Upper lobe of left lung (tissue), 6 donors: ENCODE results near the gene POT1. TPM values are rescaled to one million over a fixed set of nuclear protein-coding genes. Genes with fewer than 3 reads are reported as not detected.

Source experiments
- ATAC-seq, 2 donors: fragments of 200-7000 bp; cut with Tn5 transposase; one replicate each; pipeline ENCODE4 v1.9.1; 2022; ENCODE audit warnings: mild to moderate bottlenecking in 2 of 2, moderate library complexity in 2 of 2; ENCODE audit not compliant: low FRiP score in 2 of 2
- DNase-seq, 2 donors: peaks; one replicate each; pipeline ENCODE4 v3.0.0-alpha.2; 2019 to 2020
- H3K27ac ChIP-seq, 4 donors: fragments of 200-600 bp; sonication (generic); one replicate each; pipeline ENCODE4 v1.5.1; 2016 to 2019
- H3K27me3 ChIP-seq, 4 donors: fragments of 200-600 bp; sonication (generic); one replicate each; pipeline ENCODE4 v1.5.1; 2017 to 2019
- H3K36me3 ChIP-seq, 4 donors: fragments of 200-600 bp; sonication (generic); one replicate each; pipeline ENCODE4 v1.5.1; 2016 to 2019
- H3K4me1 ChIP-seq, 4 donors: fragments of 200-600 bp; sonication (generic); one replicate each; pipeline ENCODE4 v1.5.1; 2018 to 2019
- H3K4me3 ChIP-seq, 4 donors: fragments of 200-600 bp; sonication (generic); one replicate each; pipeline ENCODE4 v1.5.1; 2017 to 2019; ENCODE audit warnings: mild to moderate bottlenecking in 2 of 4, moderate library complexity in 1 of 4
- H3K9me3 ChIP-seq, 4 donors: fragments of 200-600 bp; sonication (generic); one replicate each; pipeline ENCODE4 v1.5.1; 2018 to 2019
- CTCF ChIP-seq, 6 experiments: fragments of 450-650 bp in 4 of 6; fragments of 200-600 bp in 2 of 6; sonication (generic) in 2 of 6; IDR thresholded peaks; one replicate each; pipeline ENCODE4 v1.5.1; 2016 to 2019; ENCODE audit warnings: antibody characterized with exemption in 6 of 6
- EP300 ChIP-seq, 4 donors: sonication (generic); formaldehyde crosslinking; IDR thresholded peaks; one replicate each; pipeline ENCODE4 v1.5.1; 2017; ENCODE audit warnings: antibody characterized with exemption in 4 of 4, control low read depth in 2 of 4
- POLR2A ChIP-seq, 4 donors: fragments of 450-650 bp; IDR thresholded peaks; one replicate each; pipeline ENCODE4 v1.5.1; 2016 to 2017; ENCODE audit warnings: antibody characterized with exemption in 4 of 4, mild to moderate bottlenecking in 2 of 4
- POLR2AphosphoS5 ChIP-seq, 2 donors: sonication (generic); formaldehyde crosslinking; IDR thresholded peaks; one replicate each; pipeline ENCODE4 v1.5.1; 2017; ENCODE audit warnings: antibody characterized with exemption in 2 of 2
- WGBS, 2 donors: methylation state at CpG; one replicate each; pipeline ENCODE4 v1.1.5; 2017 to 2018; 5-methylcytosine and 5-hydroxymethylcytosine counted together
- total RNA-seq, 6 donors: library from RNA; depleted of rRNA in 4 of 6; stranded (reverse); fragments of >200 nt in 4 of 6; gene quantifications; one replicate each; pipeline versions ENCODE4 v1.1.0 to v1.2.1, GENCODE V29; 2016 to 2021
- donor health status: DM: no; HTN: no; CAD: no; lungs with moderate emphysema.
- donor health status: DM: no; HTN: yes; CAD: no; lungs with severe emphysema.

POT1 gene
- total RNA-seq, 6 donors from 2014 or later = 9.3 to 26.7 (median 14.7) TPM

- Histone ChIP-seq H3K27me3 (no peaks in the 10 kb centered on the region), H3K9me3 (peaks cover 0 to 7% (median 3%) of the 10 kb centered on the region in 4 donors), H3K4me3 (no peak overlapping the region), H3K27ac (no peak overlapping the region), H3K4me1 (no peaks in the 10 kb centered on the region), H3K36me3 (no peaks in the 10 kb centered on the region)
- 69 to 80% methylated on average over 1 of the region's 1 CpG for WGBS, 2 donors
- ATAC-seq = no peak
- no peak for DNase-seq
- TF ChIP-seq EP300 (IDR thresholded peaks at IDR 0.05) = no peak
- no peak for TF ChIP-seq POLR2AphosphoS5 (IDR thresholded peaks at IDR 0.05)
- TF ChIP-seq CTCF (IDR thresholded peaks at IDR 0.05) = no peak
- TF ChIP-seq POLR2A (IDR thresholded peaks at IDR 0.05) = no peak
Measured at GRCh38 chr7:124956160-124956559, 26.5 kb upstream of the POT1 start.

- H3K4me1 ChIP-seq = no peaks in the 10 kb centered on the region
Measured at GRCh38 chr7:124954790-124955189, 25.2 kb upstream of the POT1 start.

GRCh38 chr7:124945680-124946079 lies 16.1 kb upstream of the POT1 start:
- no peak overlapping the region for H3K4me3 ChIP-seq
- no peaks in the 10 kb centered on the region for H3K4me1 ChIP-seq
- H3K27me3 ChIP-seq = no peaks in the 10 kb centered on the region
- 96 to 98% methylated on average over 3 of the region's 3 CpGs for WGBS, 2 donors
- H3K27ac ChIP-seq = no peak overlapping the region
- DNase-seq (no peak), ATAC-seq (no peak)
- TF ChIP-seq POLR2AphosphoS5 (IDR thresholded peaks at IDR 0.05) (no peak), EP300 (IDR thresholded peaks at IDR 0.05) (no peak), POLR2A (IDR thresholded peaks at IDR 0.05) (no peak), CTCF (IDR thresholded peaks at IDR 0.05) (no peak)
- H3K9me3 ChIP-seq = peaks cover 0 to 3% (median 0%) of the 10 kb centered on the region in 4 donors
- H3K36me3 ChIP-seq = no peaks in the 10 kb centered on the region

More at GRCh38 chr7:124954790-124955189, 25.2 kb upstream of the POT1 start:
- TF ChIP-seq POLR2AphosphoS5 (IDR thresholded peaks at IDR 0.05) = no peak
- no peak for TF ChIP-seq POLR2A (IDR thresholded peaks at IDR 0.05)
- TF ChIP-seq EP300 (IDR thresholded peaks at IDR 0.05) = no peak
- TF ChIP-seq CTCF (IDR thresholded peaks at IDR 0.05) = no peak
- no peak for DNase-seq
- H3K9me3 ChIP-seq = peaks cover 0 to 7% (median 3%) of the 10 kb centered on the region in 4 donors
- H3K4me3 ChIP-seq = no peak overlapping the region
- H3K27ac ChIP-seq = no peak overlapping the region
- no peaks in the 10 kb centered on the region for H3K36me3 ChIP-seq
- no peaks in the 10 kb centered on the region for H3K27me3 ChIP-seq
- ATAC-seq = no peak

- no peaks in the 10 kb centered on the region for H3K36me3 ChIP-seq
- TF ChIP-seq CTCF (IDR thresholded peaks at IDR 0.05) = no peak
- no peak overlapping the region for H3K4me3 ChIP-seq
- 77 to 81% methylated on average over 2 of the region's 2 CpGs for WGBS, 2 donors
- ATAC-seq (no peak), DNase-seq (no peak)
- no peaks in the 10 kb centered on the region for H3K4me1 ChIP-seq
- H3K9me3 ChIP-seq = peaks cover 0 to 3% (median 0%) of the 10 kb centered on the region in 4 donors
- H3K27me3 ChIP-seq = no peaks in the 10 kb centered on the region
- no peak overlapping the region for H3K27ac ChIP-seq
Measured at GRCh38 chr7:124943472-124943871, 13.8 kb upstream of the POT1 start.

GRCh38 chr7:124942399-124942798 lies 12.8 kb upstream of the POT1 start:
- TF ChIP-seq POLR2A (IDR thresholded peaks at IDR 0.05) (no peak), EP300 (IDR thresholded peaks at IDR 0.05) (no peak)
- no peak for ATAC-seq
- Histone ChIP-seq H3K27me3 (no peaks in the 10 kb centered on the region), H3K4me3 (no peak overlapping the region), H3K27ac (no peak overlapping the region), H3K4me1 (no peaks in the 10 kb centered on the region), H3K9me3 (peaks cover 0 to 2% (median 0%) of the 10 kb centered on the region in 4 donors), H3K36me3 (no peaks in the 10 kb centered on the region)
- 72 to 83% methylated on average over 4 of the region's 4 CpGs for WGBS, 2 donors
- DNase-seq = no peak
